Stimulated activated naive CD4-positive, alpha-beta T cell treated with Interleukin-2 at 50 U/mL for 16 hours (primary cell): ENCODE results near the gene ANAPC5.

ENCODE experiments used
- DNase-seq: peaks from one replicate; lab custom pipeline; 2025; lab: John Stamatoyannopoulos, UW

ANAPC5 gene

DNA sequence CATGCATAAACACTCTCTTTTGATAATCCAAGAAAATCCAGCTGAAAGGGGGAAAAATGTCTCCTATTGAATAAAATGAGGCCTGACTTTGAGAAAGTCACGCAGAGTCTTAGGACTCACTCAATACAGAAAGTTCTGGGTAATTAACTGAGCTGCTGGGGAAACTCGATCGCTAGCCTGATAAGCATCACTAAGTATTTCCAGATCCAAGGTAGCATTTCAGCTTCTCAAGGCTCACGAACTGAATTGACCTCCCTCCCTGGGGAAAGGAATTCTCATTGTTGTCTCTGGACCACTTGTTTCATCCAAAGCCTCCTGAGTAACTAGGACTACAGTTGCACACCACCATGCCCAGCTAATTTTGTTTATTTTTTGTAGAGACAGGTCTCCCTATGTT lies 13.8 kb upstream of the ANAPC5 start:
- DNase-seq, result no peak

DNA sequence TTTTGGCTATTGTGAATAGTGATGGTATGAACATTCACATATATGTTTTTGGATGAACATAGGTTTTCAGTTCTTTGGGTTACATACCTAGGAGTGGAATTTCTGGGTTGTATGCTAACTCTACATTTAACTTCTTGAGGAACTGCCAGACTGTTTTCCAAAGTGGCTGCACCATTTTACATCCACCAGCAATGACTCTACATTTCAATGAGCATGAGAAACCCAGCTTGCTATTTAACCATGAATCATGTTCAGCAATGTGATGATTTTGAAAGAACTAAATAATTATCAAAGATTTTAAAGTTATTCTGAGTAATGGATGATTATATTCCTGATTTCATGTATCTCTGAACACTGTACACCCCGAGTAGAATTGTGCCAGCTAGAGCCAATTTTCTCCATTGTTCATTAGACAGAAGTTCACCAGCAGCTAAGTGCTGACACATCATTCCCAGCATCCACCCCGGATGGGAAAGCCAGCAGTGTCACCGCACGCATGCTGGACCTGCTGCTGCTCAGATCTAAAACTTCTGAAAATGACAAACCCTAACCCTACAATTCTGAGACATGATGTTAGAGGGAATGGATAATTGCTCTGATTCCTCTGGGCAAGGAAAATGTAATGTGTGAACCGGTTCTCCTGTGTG lies 13.3 kb upstream of the ANAPC5 start:
- no peak for DNase-seq

DNA sequence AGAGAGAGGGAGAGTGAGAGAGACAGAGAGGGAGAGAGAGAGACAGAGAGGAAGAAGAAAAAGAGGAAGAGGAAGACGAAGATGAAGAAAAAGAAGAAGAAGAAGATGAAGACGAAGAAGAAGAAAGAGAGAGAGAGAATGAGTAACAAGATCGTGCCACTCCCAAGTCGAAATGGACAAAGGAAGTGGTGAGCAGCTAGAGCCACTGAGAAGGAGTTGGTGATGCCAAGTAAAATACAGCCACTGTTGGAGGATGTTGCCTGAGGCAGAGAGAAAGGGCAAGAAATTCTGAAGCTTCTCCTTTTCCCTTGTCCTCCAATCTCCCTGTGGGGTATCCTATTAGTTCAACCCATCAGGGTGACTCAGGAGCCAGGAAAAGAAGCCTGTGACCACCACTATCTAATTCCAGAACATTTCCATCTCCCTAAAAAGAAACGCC lies 12.5 kb upstream of the ANAPC5 start:
- DNase-seq, result no peak

DNA sequence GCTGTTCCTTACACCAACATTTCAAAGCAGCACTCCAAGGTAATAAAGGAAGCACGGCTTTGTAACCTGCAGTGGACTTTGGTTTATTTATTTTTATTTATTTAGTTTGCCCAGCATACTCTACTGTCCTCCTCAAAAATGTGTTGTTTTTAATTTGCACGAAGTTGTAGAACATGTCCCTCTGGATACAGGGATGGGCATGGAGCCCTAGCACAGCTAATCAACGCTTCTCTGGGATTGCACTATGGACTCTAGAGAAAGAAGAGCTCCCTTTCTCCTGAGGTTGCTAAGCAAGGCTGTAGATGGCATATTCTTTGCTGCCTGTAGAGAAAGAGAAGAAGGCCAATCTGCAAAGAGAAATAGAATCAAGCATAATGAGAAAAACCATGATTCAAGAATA lies 5.9 kb upstream of the ANAPC5 start:
- no peak for DNase-seq

- DNase-seq, result no peak
Measured at GRCh38 chr12:121357331-121357730, 5.1 kb upstream of the ANAPC5 start.

DNA sequence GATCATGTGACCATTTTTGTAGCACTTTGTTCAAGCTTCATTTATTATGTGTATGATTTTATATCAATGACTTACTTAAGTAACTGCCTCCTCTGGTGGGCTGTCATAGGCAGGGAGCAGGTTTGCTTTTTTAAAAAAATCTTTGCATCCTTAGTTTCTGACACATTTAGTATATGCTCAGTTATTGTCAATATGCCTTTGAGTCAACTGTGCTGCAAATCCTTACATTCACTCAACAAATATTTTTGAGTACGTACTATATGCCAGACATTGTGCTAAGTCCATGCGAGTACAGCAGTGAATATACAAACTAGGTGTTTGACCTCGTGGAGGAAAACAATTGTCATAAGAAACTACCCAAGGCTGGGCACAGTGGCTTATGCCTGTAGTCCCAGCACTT lies 4.4 kb upstream of the ANAPC5 start:
- DNase-seq, result no peak

DNA sequence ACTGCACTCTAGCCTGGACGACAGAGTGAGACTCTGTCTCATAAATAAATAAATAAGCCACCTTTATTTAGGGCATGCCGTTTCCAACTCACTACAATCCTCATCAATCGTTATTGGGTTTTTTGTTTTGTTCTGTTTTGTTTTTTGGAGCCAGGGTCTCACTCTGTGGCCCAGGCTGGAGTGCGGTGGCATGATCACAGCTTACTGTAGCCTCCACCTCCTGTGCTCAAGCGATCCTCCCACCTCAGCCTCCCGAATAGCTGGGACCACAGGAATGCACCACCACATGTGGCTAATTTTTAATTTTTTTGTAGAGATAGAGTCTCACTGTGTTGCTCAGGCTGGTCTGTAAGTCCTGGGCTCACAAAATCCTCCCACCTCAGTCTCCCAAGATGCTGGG lies 3.6 kb upstream of the ANAPC5 start:
- DNase-seq, result no peak

- no peak for DNase-seq
Measured at GRCh38 chr12:121352682-121353018, 439 bp upstream of the ANAPC5 start.

- DNase-seq, result no peak
Measured at GRCh38 chr12:121346747-121347146, 5.5 kb downstream of the ANAPC5 start.

DNA sequence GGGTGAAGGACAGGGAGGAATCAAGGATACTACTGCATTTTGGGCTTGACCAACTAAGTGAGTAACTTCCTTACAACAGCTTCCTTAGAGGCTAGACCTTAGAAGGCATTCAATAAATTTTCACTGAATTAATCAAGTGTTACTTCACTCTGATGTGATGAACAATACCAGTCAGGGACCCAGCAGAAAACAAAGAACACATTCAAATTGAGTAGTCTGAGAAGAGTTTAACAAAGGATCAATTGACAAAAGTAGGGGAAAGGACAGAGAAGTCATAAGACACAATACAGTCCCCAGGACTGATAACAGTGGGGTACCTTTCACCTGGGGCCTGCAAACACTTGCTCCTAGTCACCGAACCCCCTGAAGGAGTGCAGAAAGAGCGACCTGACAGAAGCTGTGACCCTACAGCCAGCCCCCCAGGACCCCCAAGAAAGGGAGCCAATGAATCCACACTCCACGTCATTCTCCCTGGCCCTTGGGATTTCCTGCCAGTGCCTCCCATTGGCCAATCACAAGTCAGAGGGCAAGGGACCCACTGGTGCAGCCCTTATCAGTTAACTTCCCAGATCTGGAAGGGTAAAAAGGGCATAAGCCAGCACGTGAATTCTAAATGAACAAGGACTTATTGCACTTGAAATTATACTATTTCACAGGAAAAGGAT lies 6.9 kb downstream of the ANAPC5 start:
- no peak for DNase-seq

DNA sequence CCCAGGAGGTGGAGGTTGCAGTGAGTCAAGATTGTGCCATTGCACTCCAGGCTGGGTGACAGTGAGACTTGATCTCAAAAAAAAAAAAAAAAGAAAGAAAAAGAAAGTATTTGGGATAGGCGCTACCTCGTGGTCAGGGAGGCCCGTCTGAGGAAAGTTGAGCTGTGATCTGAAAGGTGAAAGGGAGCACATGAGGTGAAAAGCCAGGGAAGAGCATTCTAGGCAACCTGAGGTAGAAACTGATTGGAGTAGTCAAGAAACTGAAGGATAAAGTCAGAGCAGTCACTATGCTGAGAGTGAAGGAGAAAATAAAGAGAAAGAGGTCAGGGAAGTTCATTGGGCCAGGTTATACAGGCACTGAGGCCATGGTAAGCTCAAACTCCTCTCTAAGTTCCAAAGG lies 7.7 kb downstream of the ANAPC5 start:
- DNase-seq, result no peak

DNA sequence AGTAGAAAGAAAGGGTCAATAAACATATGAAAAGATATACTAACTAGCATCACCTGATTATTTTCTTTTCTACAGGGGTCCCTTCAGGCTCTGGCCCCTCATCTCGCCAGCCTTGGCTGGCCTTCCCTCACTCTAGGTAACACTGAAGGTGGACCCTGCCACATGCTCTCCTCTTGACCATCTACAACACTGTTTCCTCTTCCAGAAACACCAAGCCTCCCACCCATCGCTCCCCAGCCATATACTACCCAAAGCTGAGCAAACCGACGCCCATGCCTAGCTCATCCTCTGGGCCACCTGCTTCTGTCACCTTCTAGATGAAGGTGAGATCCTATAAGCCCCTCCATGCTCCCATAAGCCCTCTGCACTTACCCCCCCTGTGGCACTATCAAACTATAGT lies 14.8 kb downstream of the ANAPC5 start:
- no peak for DNase-seq

DNA sequence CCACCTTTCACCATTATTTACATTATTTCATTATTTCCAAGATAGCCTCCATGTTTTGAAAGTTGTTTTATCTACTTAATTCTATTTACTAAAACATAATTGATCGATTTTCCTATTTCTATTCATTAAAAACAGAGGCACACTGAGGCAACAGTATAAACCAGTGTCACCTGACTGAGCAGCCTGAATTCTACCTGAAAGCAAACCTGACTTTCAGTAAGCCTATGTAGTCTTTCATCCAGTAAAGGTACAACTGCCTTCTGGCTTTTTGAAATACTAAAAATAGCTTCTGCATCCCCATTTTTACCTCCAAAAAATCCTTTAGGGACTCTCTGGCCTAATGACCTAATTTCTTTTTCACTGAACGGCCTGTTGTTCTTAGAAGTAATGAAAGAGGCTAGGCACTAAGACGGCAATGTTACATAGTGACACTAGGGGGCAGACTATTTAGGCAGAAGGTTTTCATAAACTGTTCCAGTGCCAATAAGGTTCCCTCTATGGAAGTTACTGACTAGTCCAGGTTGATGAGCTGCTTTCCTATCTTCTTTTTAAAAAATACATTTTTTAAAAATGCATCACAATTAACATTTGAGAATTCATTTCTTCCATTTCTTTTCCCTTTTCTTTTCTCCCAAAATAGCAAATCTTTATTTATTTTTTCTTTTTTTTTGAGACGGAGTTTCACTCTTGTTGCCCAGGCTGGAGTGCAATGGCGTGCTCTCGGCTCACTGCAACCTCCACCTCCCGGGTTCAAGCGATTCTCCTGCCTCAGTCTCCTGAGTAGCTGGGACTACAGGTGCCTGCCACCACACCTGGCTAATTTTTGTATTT lies 17.5 kb downstream of the ANAPC5 start:
- no peak for DNase-seq

DNA sequence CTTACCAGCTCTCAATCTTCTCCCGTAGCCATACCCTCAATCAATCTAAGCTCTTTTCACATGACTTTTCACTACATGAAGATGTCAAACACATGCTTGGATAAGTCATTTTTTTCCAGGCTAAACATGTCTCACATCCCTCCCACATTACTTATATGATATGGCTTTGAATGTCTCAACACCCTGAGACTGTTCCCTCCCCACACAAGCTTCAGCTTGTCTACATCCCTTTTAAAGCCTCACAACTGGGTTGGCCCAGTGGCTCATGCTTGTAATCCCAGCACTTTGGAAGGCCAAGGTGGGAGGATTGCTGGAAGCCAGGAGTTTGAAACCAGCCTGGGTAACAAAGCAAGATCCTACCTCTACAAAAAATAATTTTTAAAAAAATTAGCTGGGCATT lies 18.5 kb downstream of the ANAPC5 start:
- DNase-seq, result no peak

GRCh38 chr12:121331248-121331647 lies 21.0 kb downstream of the ANAPC5 start:
- no peak for DNase-seq

DNA sequence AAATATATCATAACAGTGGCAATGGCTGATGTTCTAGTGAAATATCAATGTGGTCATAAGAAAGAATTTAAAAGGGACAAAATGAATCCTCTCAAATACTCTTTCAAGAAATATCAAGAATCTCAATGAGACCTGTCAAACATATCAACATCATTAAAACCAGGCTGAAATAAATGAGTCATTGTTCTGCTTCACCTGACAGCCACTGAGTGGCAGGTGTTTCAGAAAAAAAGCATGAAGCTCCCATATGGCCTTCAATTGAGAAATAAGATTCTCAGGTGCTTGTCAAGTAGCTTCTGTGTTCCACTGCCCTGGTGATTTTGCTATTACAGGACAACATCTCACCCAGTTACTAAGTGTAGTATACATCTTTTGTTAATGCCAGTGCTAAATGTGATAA lies 21.5 kb downstream of the ANAPC5 start:
- DNase-seq, result no peak

- no peak for DNase-seq
Measured at GRCh38 chr12:121330195-121330594, 22.0 kb downstream of the ANAPC5 start.

DNA sequence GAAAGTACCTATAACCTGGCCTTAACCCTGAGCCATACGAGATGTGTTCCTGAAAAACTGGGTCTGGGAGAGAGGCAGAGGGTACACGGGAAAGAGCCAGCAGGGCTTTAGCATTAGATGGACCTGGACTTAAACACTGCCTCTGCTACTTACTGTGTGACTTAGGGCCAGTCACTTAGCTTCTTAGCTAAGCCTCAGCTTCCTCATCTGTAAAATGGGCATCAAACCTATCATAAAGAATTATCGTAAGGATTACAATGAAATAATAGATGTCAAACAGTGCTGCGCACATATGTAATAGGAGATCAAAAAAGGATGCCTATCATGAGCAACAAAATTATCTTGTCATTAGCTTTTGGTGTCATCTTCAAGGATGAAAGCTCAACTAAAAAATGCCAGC lies 23.6 kb downstream of the ANAPC5 start:
- no peak for DNase-seq

GRCh38 chr12:121326996-121327674 lies 25.1 kb downstream of the ANAPC5 start:
- DNase-seq, result no peak

- DNase-seq, result no peak
Measured at GRCh38 chr12:121325922-121326396, 26.3 kb downstream of the ANAPC5 start.

GRCh38 chr12:121323908-121324307 lies 28.3 kb downstream of the ANAPC5 start:
- DNase-seq, result no peak

DNA sequence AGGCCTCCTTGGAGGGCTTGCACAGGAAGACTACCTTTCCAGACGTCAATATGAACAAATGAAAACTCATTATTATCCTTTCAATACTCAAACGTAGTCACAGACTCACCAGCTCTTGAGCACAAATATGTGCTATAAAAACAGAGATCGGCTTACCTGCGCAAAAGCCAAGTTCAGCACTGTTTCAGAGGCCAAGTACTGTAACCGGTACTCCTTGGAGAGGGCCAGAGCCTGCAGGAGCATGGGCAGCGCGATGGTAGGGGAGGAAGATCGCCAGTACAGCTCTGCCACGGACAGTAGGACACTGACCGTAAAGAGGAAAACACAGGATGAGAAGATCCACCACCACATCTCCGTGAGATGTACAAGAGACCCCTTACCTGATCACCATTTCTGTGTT lies 34.1 kb downstream of the ANAPC5 start:
- DNase-seq, result no peak

- DNase-seq, result no peak
Measured at GRCh38 chr12:121314431-121314830, 37.8 kb downstream of the ANAPC5 start.
